ENCODE measurements around the gene SUGP1. TPM values are rescaled to one million over a fixed set of nuclear protein-coding genes. Genes with fewer than 3 reads are reported as not detected.

SUGP1 gene
- total and polyA plus RNA-seq, 2 of the 13 experiments (the other 11 are each of a cell fraction or from before 2014, with no cell fraction given) = 21.6 to 25.9 TPM

GRCh38 chr19:19342086-19343015 lies 22.0 kb upstream of the SUGP1 start (continued):
- peak; percentile 55; the same call in 1 of the 2 replicates for TF ChIP-seq ZNF580 (CRISPR knock-in tag; IDR thresholded peaks at IDR 0.05; ENCODE audit: borderline replicate concordance, low read depth)
- no peak for TF ChIP-seq ZBTB44 (CRISPR knock-in tag; IDR thresholded peaks at IDR 0.05)
- peak; percentile 26; the same call in 1 of the 2 replicates for TF ChIP-seq MED1 (CRISPR knock-in tag; IDR thresholded peaks at IDR 0.05)
- no peak for TF ChIP-seq ELF4 (CRISPR knock-in tag; IDR thresholded peaks at IDR 0.05; ENCODE audit: borderline replicate concordance)
- peak; percentile 60 for TF ChIP-seq ZNF687 (CRISPR knock-in tag; IDR thresholded peaks at IDR 0.05)
